GM12892 (cell line): Measurements from ENCODE around the gene ANKS1B.

Experiments
- DNase-seq: peaks from one replicate; pipeline ENCODE4 v3.0.0; 2011; ENCODE audit not compliant: insufficient read length
- FAIRE-seq: peaks from 2 replicates; lab custom pipeline; 2011; peaks lifted over from hg19 to GRCh38; lab: Jason Lieb, UNC
- POLR2A ChIP-seq: IDR thresholded peaks from 2 replicates; pipeline ENCODE4 v1.6.1; 2011; ENCODE audit warnings: low read depth, low read length, control low read depth
- POLR2AphosphoS5 ChIP-seq: IDR thresholded peaks from 2 replicates; pipeline ENCODE4 v1.6.1; 2011; ENCODE audit warnings: low read depth, low read length, control low read depth
- TAF1 ChIP-seq: IDR thresholded peaks from 2 replicates; pipeline ENCODE4 v1.6.1; 2011; ENCODE audit warnings: low read depth, mild to moderate bottlenecking, control low read depth, low read length, borderline replicate concordance

The ANKS1B gene

DNA sequence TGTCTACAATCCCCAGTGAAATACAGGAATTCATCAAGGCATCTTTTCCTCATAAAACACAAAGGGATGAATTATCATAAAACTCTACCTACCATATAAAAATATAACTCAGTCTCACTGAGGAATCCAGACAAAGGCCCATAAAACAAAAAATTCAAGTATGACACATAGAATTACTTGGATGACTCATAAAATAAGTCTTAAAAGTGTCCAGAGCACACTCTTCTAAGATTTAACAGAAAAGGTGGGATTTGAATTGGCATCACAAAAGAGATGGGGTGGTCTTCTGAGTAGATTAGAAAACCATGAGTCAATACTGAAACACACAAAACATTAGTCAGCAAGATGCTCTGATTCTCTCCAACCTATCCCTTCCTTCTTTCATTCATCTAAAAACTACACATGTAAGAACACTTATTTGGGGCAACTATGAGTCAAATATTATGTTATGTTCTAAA, 539.8 kb downstream of the ANKS1B start:
- FAIRE-seq (no peak), DNase-seq (no peak)
- TF ChIP-seq TAF1, result no peak
- TF ChIP-seq POLR2AphosphoS5, result no peak
- TF ChIP-seq POLR2A, result no peak

GRCh38 chr12:99442758-99443157, 542.0 kb downstream of the ANKS1B start:
- no peak for DNase-seq
- FAIRE-seq, result no peak
- TF ChIP-seq TAF1, result no peak
- TF ChIP-seq POLR2AphosphoS5, result no peak
- TF ChIP-seq POLR2A, result no peak

- DNase-seq, result no peak
- no peak for TF ChIP-seq POLR2A
- TF ChIP-seq POLR2AphosphoS5, result no peak
- TF ChIP-seq TAF1, result no peak
- FAIRE-seq, result no peak
Measured at GRCh38 chr12:99439399-99439798, 545.3 kb downstream of the ANKS1B start.

GRCh38 chr12:99436584-99436983, 548.2 kb downstream of the ANKS1B start:
- DNase-seq (no peak), FAIRE-seq (peak; percentile 81)
- TF ChIP-seq POLR2A, result no peak
- no peak for TF ChIP-seq TAF1
- TF ChIP-seq POLR2AphosphoS5, result no peak

- FAIRE-seq (peak; percentile 85), DNase-seq (no peak)
- TF ChIP-seq TAF1 (no peak), POLR2A (no peak), POLR2AphosphoS5 (no peak)
Measured at GRCh38 chr12:99435095-99435791, 549.5 kb downstream of the ANKS1B start.

DNA sequence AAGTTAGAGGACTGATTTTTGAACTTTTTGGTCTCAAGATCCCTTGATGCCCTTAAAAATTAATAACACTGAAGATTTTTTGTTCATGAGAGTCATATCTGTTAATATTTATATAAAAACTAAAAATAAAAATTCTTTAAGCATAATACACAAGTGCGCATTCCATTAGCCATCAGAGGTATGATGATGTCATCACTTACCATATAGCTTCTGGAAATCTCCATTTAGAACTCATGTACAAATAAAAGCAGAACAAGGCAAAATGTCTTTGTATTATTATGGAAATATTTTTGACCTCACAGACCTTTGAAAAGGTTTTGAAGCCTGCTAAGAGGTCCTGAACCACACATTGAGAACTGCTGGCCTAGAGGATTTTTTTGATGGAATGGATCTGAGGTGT, 551.6 kb downstream of the ANKS1B start:
- DNase-seq (no peak), FAIRE-seq (no peak)
- TF ChIP-seq POLR2A (no peak), POLR2AphosphoS5 (no peak)

- FAIRE-seq (no peak), DNase-seq (no peak)
- TF ChIP-seq TAF1, result no peak
- TF ChIP-seq POLR2AphosphoS5, result no peak
Measured at GRCh38 chr12:99431203-99431602, 553.5 kb downstream of the ANKS1B start.

DNA sequence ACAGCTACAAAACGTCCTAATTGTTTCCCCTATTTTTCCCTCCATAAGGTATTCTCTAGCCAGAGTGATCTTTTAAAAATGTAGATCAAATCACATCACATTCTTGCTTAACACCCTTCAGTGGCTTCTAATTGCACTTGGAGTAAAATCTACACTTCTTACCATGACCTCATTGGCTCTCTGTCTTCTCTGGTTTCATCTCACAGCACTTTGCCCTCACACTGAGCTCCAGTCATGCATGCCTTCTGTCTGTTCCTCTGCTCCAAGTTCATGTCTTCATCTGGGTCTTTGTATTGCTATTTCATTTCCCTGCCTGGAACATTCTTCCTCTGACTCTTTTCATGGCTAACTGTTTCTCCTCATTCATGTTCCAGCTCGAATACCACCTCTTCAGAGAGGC, 557.6 kb downstream of the ANKS1B start:
- FAIRE-seq (peak; percentile 42), DNase-seq (no peak)
- TF ChIP-seq TAF1 (no peak), POLR2AphosphoS5 (no peak), POLR2A (no peak)

- TF ChIP-seq TAF1, result no peak
- FAIRE-seq, result no peak
- no peak for DNase-seq
Measured at GRCh38 chr12:99418379-99418778, 566.4 kb downstream of the ANKS1B start.

- FAIRE-seq (no peak), DNase-seq (no peak)
- no peak for TF ChIP-seq POLR2A
- no peak for TF ChIP-seq TAF1
- no peak for TF ChIP-seq POLR2AphosphoS5
Measured at GRCh38 chr12:99413751-99414150, 571.0 kb downstream of the ANKS1B start.

DNA sequence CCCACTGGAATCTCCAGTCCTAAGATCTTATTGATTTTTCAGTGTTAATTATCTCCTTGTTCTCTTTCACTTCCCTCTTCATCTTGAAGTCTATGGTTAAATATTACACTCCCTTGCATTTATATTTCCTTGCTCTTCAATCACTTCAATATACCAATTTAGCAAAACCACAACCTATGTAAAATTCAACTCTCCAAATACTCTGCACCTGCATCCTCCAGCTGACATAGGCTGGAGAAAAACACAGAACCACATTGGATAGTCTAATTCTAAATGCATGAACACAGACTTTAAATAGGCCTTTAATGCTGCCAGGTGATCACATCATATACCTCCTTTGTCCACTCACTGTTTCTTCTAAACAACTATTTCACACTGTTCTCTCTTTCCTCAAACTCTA, 591.0 kb downstream of the ANKS1B start:
- TF ChIP-seq POLR2A, result no peak
- no peak for TF ChIP-seq TAF1
- TF ChIP-seq POLR2AphosphoS5, result no peak
- DNase-seq, result no peak
- no peak for FAIRE-seq

DNA sequence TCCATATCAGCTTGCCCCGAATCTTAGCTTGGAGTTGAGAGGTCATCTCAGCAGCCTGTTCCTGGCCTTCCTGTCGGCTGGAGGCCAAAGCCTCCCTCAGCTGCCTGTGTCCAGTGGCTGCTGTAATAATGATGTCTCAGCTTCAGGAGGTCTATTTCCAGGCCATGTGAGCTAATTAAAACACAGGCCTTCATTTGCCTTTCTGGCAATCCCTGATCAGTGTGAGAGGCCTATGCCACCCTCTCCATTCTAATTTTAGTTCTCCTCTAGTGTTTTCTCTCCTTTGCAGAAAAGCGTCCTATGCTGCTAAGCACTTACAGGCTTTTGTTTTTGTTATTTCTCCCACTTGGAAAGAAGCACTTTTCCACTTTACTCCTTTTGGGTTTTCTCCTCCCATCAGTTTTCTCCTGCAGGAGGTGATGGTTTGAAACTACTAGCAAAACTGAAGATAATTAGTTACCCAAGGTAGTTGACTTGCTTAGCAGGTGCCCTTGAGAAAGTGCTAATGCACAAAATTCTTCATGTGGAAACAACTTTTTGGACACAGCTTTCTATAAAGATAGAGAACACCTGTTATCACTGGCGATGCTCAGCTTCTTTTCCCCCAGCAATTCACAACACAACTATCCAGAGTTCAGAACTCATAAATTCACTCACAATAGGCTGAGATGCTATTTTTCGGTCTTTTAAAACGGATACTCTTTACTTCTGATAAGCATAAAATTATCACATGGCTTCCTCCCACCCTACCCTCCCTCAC, 592.5 kb downstream of the ANKS1B start:
- FAIRE-seq (peak; percentile 36), DNase-seq (no peak)
- TF ChIP-seq POLR2AphosphoS5 (no peak), TAF1 (no peak), POLR2A (no peak)
